Adipose tissue (tissue), 3 donors: ENCODE measurements around the gene C2orf68. TPM values are rescaled to one million over a fixed set of nuclear protein-coding genes. Genes with fewer than 3 reads are reported as not detected.

ENCODE experiments used
- H3K27ac ChIP-seq: one replicate; pipeline ENCODE4 v1.5.1; 2013; ENCODE audit warnings: low read depth, low read length
- WGBS, 3 donors: extraction: QIAGEN DNeasy Blood & Tissue Kit; methylation state at CpG; one replicate each; pipeline ENCODE4 v1.1.7; 2013; 5-methylcytosine and 5-hydroxymethylcytosine counted together
- polyA plus RNA-seq, 3 donors: library from polyadenylated mRNA; stranded (reverse); fragments of 200-250 nt; gene quantifications; one replicate each; pipeline ENCODE4 v1.2.3, GENCODE V29; 2013
- donor health status: healthy with polysubstance abuse.
- donor health status: Bipolar disorder and iron deficiency.
- donor health status: healthy.

The C2orf68 gene
- polyA plus RNA-seq, 3 donors = 10.6 to 15.5 (median 14.7) TPM

- H3K27ac ChIP-seq = no peak overlapping the region
Observed at GRCh38 chr2:85589982-85590791, 21.7 kb downstream of the C2orf68 start.

GRCh38 chr2:85589181-85589580 is 22.7 kb downstream of the C2orf68 start:
- H3K27ac ChIP-seq = no peak overlapping the region

More at GRCh38 chr2:85589982-85590791, 21.7 kb downstream of the C2orf68 start:
- WGBS, 3 donors = 28 to 40% (median 29%) methylated on average over 7 of the region's 7 CpGs

GRCh38 chr2:85588645-85589044 is 23.2 kb downstream of the C2orf68 start:
- 68 to 88% (median 71%) methylated on average over 4 of the region's 4 CpGs for WGBS, 3 donors
- no peak overlapping the region for H3K27ac ChIP-seq

More at GRCh38 chr2:85589181-85589580, 22.7 kb downstream of the C2orf68 start:
- WGBS, 3 donors = 66 to 85% (median 73%) methylated on average over 4 of the region's 4 CpGs

GRCh38 chr2:85588236-85588635 is 23.6 kb downstream of the C2orf68 start:
- H3K27ac ChIP-seq = no peak overlapping the region

GRCh38 chr2:85585781-85586105 is 26.1 kb downstream of the C2orf68 start:
- peak overlapping the region; percentile 79 for H3K27ac ChIP-seq
- 29 to 88% (median 44%) methylated on average over 1 of the region's 1 CpG for WGBS, 3 donors

More at GRCh38 chr2:85588236-85588635, 23.6 kb downstream of the C2orf68 start:
- WGBS, 3 donors = 42 to 81% (median 52%) methylated on average over 4 of the region's 4 CpGs

GRCh38 chr2:85584857-85585780 is 26.7 kb downstream of the C2orf68 start:
- peak overlapping the region; percentile 79 for H3K27ac ChIP-seq
- 17 to 31% (median 18%) methylated on average over 9 of the region's 9 CpGs for WGBS, 3 donors

DNA sequence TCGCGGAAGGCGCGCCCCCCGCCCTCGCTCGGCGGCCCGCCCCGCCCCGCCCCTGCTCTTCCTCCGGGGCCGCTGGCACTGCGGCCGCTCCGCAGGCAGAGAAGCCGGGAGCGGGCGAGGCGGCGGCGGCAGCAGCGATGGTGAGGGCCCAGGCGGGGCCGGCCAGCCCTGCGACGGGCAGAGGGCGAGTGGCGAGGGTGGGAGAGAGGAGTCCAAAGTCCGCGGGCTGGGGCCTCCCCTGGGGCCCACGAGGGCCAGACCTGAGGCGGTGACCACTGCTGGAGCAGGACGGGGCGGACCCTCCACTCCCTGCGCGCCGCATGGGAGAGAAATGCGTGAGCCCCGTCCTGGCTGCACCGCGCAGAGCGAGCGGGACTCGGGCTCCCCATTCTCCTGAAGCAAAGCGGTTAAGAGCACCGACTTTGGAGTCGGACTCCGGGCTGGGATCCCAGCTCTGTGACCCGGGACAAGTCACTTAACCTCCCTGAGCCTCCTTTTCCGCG is 27.5 kb downstream of the C2orf68 start, which contains the start of gene VAMP5:
VAMP5 (plus strand) TSS at position 78 of the 503 bp plus-strand sequence; CDS start at position 138, 60 bp downstream.
- H3K27ac ChIP-seq = peak within 1 kb of the TSS; percentile 79
- WGBS, 3 donors = 3 to 13% (median 4%) methylated on average over 40 to 52 of the region's 52 CpGs

- 17 to 61% (median 20%) methylated on average over 9 to 16 of the region's 16 CpGs for WGBS, 3 donors
- H3K27ac ChIP-seq = no peak overlapping the region
Observed at GRCh38 chr2:85583667-85584353, 28.1 kb downstream of the C2orf68 start.

DNA sequence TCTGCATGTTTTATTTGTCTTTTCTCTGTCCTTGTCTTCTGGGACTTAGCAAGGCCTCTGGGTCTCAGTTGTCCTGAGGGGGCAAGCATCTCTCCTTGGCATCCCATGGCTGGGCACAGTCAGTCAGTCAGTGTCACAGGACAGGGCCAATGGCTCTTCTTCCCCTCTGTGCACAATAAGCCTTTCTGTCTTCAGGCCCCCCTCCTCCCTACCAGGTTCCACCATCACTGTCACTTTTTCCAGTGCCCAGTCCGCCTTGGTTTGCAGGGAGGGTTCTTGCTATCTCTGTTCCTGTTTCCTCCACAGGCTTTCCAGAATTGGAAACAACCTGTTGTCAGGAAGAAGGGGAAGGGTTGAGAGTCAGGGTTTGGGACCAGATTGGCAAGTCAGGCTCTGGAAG is 29.4 kb downstream of the C2orf68 start:
- 47 to 67% (median 55%) methylated on average over 1 of the region's 1 CpG for WGBS, 3 donors
- H3K27ac ChIP-seq = no peak overlapping the region

GRCh38 chr2:85580206-85580605 is 31.7 kb downstream of the C2orf68 start:
- WGBS, 3 donors = 75 to 92% (median 79%) methylated on average over 3 of the region's 3 CpGs
- H3K27ac ChIP-seq = no peak overlapping the region

DNA sequence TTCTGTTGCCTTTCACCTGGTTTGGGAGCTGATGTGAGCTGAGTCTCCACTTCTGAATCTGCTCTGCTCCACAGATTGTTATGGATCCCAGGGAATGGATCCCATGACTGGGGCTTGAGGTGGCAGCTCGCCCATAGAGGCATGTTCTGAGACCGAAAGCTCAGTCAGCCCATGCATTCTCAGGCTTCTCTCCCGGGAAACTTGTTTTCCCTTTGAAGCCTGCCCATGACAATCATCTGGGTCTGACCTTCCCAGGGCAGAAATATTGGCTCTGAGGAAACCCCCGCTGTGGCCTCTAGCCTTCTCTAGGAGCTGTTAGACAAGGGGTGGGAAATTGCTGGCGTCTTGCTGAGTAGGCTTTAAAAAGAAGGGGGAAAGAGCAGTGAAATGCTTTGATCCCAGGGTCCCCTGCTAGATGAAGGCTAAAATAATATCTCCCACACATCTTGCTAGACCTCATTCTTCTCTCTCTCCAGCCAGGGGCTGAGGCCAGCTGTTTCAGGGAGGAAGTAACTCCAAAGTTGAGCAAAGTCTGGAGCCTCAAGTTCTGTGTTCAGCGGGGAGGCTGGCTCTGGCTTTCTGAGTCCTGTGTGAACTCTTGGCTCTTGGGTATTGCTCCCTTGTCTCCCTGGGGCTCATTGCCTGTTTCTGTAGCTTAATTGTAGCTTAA is 32.5 kb downstream of the C2orf68 start:
- H3K27ac ChIP-seq = no peak overlapping the region
- WGBS, 3 donors = 30 to 37% (median 36%) methylated on average over 6 of the region's 6 CpGs

GRCh38 chr2:85578243-85579180 is 33.4 kb downstream of the C2orf68 start:
- no peak overlapping the region for H3K27ac ChIP-seq
- 18 to 28% (median 27%) methylated on average over 19 of the region's 19 CpGs for WGBS, 3 donors

DNA sequence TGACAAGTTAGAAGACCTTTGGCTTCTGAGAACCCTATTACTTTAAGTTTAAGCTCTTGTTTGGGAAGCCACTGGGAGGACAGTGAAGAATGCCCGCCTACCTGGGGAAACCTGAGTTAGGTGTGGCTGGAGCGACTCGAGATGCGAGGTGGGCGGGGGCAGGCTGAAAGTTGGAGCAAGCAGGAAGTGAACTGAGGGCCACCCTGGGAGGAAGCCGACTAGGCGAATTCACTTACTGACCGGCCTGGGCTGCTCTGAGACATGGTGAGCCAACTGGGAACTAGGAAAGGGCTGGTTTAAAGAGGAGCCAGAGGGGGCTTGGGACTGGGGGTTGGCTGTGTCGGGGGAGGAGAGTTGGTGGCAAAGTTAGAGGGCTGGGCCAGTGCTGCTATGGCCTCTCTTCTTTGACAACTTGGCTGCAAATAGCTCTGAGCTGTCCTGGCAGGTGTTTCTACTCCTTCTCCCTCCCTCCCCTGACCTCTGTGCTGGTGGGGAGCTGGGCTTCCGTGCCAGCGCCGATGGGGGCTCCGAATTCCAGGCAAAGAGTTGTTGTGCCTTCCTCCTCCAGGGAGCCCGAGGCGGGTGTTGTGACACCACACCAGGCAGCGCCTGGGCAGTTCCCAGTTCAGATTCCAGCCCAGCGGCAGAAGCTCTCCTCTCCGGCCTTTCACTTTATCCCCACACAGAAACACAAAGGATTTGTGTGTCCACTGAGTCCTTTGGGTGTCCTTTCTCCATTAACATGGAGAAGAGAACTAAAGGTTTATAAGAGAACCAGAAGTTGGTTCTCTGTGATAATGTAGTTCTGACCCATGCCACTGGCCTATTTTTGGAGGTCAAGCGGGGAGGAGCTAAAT is 34.3 kb downstream of the C2orf68 start, which contains the start of gene VAMP8:
VAMP8 (plus strand) TSS at position 201 of the 857 bp plus-strand sequence; CDS start at position 262, 61 bp downstream.
- 11 to 24% (median 19%) methylated on average over 19 of the region's 19 CpGs for WGBS, 3 donors
- H3K27ac ChIP-seq = no peak within 1 kb of the TSS

DNA sequence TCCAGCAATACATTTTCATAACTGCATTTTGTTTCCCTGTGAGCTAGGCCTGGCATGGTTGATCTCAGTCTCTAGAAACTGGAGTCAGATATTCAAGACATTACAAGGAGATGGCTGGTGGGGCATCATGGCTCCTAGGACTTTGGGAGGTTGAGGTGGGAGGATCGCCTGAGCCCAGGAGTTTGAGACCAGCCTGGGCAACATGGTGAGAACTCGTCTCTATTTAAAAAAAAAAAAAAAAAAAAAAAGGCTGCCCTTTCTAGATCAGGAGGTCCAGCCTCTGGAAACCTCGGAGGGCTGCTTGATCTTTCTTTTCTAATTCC is 34.8 kb downstream of the C2orf68 start:
- H3K27ac ChIP-seq = no peak overlapping the region
- WGBS, 3 donors = 36 to 55% (median 49%) methylated on average over 3 of the region's 3 CpGs

DNA sequence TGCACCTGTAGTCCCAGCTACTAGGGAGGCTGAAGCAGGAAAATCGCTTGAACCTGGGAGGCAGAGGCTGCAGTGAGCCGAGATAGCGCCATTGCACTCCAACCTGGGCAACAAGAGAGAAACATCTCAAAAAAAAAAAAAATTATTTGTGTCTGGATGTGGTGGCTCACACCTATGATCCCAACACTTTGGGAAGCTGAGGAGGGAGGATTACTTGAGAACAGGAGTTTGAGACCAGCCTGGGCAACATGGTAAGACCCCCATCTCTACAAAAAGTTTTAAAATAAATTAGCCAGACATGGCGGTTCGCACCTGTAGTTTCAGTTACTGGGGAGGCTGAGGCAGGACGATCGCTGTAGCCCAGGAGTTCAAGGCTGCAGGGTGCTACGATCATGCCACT is 36.1 kb downstream of the C2orf68 start:
- no peak overlapping the region for H3K27ac ChIP-seq
- 76 to 92% (median 92%) methylated on average over 8 of the region's 8 CpGs for WGBS, 3 donors

DNA sequence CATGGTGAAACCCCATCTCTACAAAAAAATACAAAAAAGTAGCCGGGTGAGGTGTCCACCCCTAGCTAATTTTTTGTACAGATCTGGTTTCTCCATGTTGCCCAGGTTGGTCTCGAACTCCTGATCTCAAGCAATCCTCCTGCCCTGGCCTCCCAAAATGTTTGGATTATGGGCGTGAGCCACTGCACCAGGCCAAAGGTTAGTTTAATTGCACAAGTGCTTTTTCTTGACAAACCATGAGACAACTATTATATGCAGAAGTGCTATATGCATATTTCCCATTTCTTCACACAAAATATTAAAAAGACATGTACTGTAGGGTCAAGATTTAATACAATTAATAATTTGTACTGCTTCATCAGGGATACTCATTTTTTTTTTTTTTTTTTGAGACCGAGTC is 45.6 kb downstream of the C2orf68 start:
- WGBS, 3 donors = 74 to 87% (median 81%) methylated on average over 4 of the region's 4 CpGs

More for the DNA sequence above, 45.6 kb downstream of the C2orf68 start:
- H3K27ac ChIP-seq = no peak overlapping the region
